ENCODE data around the gene SLC39A11. TPM values are rescaled to one million over a fixed set of nuclear protein-coding genes. Genes with fewer than 3 reads are reported as not detected.

Gene SLC39A11
- total RNA-seq, 3 donors from 2014 or later, result 31.6 to 71.6 (median 51.6) TPM

DNA sequence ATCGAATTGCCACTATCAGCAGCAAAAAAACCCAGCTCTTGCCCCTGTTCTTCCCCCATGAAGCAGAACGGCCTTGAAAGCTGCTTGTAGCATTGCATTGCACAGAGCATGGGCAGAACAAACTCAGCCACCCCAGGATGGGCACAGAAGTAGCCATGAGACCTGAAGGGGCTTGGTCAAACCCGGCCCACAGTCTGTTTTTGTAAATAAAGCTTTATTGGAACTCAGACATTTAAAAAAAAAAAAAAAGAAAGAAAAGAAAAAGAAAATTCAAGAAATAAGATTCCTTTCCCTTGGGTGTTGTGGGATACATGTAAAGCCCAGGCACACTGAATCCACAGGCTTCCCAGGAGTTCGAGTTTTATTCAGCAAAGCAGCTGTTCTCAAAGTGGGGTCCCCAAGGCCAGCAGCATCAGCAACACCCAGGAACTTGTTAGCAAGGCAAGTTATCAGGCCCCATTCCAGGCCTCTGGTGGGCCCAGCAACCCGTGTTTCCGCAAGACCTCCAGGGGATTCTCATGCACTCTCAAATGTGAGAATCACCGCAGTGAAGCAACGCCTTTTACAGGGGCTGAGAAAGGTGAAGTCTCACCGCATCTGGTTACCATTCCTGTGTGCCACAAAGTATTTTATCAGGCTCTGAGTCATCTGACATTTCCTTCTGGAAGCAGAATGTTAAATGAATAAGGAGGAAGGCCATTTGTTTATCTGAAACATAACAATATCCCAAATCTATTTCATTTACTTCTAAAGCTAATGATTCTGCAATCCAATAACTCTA lies 108.2 kb downstream of the SLC39A11 start:
- no peak for TF ChIP-seq CTCF (IDR thresholded peaks at IDR 0.05)
- intact Hi-C loops (cut with DNase I, micrococcal nuclease), result no loop called here
- Histone ChIP-seq H3K4me1 (ENCODE audit: low read depth) (no peaks in the 10 kb centered on the region), H3K4me3 (no peak overlapping the region), H3K9me3 (no peaks in the 10 kb centered on the region), H3K36me3 (ENCODE audit: low read depth) (no peaks in the 10 kb centered on the region)
- no peak for DNase-seq
- ATAC-seq, result no peak

DNA sequence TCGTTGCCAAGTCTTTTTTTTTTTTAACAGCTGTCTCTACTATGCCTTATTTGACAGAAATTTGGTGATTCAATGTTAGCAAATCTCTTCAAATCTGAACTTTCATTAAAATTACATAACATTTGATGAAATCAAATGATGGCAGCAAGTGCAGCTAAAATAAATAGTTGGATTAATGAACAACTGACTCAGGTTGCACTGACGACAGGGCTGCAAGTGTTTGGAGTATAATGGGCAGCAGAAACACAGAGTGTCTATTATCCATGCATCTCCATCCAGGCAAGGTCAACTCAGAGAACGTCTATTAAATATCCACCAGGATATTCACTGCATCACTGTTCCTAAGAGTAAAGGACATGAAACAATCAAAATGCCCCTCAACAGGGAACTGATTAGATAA lies 109.8 kb downstream of the SLC39A11 start:
- H3K9me3 ChIP-seq, result no peaks in the 10 kb centered on the region
- H3K36me3 ChIP-seq (ENCODE audit: low read depth), result no peaks in the 10 kb centered on the region
- H3K4me1 ChIP-seq (ENCODE audit: low read depth), result no peaks in the 10 kb centered on the region
- ATAC-seq (no peak), DNase-seq (no peak)
- intact Hi-C loops (cut with DNase I, micrococcal nuclease), result no loop called here
- H3K4me3 ChIP-seq, result no peak overlapping the region
- no peak for TF ChIP-seq CTCF (IDR thresholded peaks at IDR 0.05)

DNA sequence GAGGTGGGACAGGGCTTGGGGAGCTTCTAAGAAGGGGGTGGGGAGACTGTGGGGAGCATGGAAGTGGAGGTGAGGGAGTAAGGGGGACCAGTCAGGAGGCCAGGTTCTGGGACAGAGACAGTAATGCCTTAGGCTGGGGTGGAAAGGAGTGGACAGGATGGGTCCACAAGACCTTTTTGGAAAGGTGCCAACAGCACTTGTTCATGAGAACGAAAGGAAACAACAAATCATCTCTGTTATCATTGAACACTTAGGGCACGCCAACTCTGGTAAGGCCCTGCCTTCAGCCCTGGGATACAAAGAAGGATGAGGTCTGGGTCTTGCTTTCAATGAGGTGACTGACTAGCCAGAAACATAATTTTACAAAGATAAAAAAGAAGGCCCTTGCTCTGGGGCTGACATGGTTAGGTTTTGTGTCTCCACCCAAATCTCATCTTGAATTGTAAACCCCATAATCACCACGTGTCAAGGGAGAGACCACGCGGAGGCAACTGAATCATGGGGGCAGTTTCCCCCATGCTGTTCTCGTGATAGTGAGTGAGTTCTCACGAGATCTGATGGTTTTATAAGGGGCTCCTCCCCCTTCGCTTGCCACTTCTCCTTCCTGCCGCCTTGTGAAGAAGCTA lies 113.8 kb downstream of the SLC39A11 start:
- peaks cover 8% of the 10 kb centered on the region for H3K4me1 ChIP-seq (ENCODE audit: low read depth)
- no peak for TF ChIP-seq CTCF (IDR thresholded peaks at IDR 0.05)
- no peak for DNase-seq
- no peaks in the 10 kb centered on the region for H3K9me3 ChIP-seq
- no peak overlapping the region for H3K4me3 ChIP-seq
- intact Hi-C loops (cut with DNase I, micrococcal nuclease), result no loop called here
- ATAC-seq, result no peak
- H3K36me3 ChIP-seq (ENCODE audit: low read depth), result no peaks in the 10 kb centered on the region

GRCh38 chr17:72977771-72978417 lies 114.6 kb downstream of the SLC39A11 start:
- H3K4me3 ChIP-seq, result no peak overlapping the region
- DNase-seq (no peak), ATAC-seq (peak; percentile 17)
- intact Hi-C loops (cut with DNase I, micrococcal nuclease), result no loop called here
- H3K36me3 ChIP-seq (ENCODE audit: low read depth), result no peaks in the 10 kb centered on the region
- TF ChIP-seq CTCF (IDR thresholded peaks at IDR 0.05), result no peak
- peaks cover 8% of the 10 kb centered on the region for H3K4me1 ChIP-seq (ENCODE audit: low read depth)
- H3K9me3 ChIP-seq, result no peaks in the 10 kb centered on the region

GRCh38 chr17:72976971-72977770 lies 115.3 kb downstream of the SLC39A11 start:
- Histone ChIP-seq H3K9me3 (no peaks in the 10 kb centered on the region), H3K36me3 (ENCODE audit: low read depth) (no peaks in the 10 kb centered on the region), H3K4me3 (no peak overlapping the region), H3K4me1 (ENCODE audit: low read depth) (peaks cover 8% of the 10 kb centered on the region)
- ATAC-seq (peak; percentile 3), DNase-seq (peak in 2 of 3 donors; percentile 17 to 29)
- TF ChIP-seq CTCF (IDR thresholded peaks at IDR 0.05), result no peak
- intact Hi-C loops (cut with DNase I, micrococcal nuclease), result no loop called here
